ENCODE measurements around the gene HOXD1.

The HOXD1 gene

GRCh38 chr2:176161825-176162626 is 26.4 kb upstream of the HOXD1 start:
- no peak for TF ChIP-seq POLR2AphosphoS5 (IDR thresholded peaks at IDR 0.05; ENCODE audit: low read depth, low read length)
- TF ChIP-seq TAF1 (IDR thresholded peaks at IDR 0.05; ENCODE audit: borderline replicate concordance, insufficient read depth, low read length) = no peak
- no peak for TF ChIP-seq SIN3A (IDR thresholded peaks at IDR 0.05; ENCODE audit: borderline replicate concordance, insufficient read depth, low read length)
- no peak for TF ChIP-seq FOXP2 (optimal IDR thresholded peaks at IDR 0.05; ENCODE audit: borderline replicate concordance, extremely low read depth, extremely low read length, insufficient read depth)
- TF ChIP-seq, protein P1, sequence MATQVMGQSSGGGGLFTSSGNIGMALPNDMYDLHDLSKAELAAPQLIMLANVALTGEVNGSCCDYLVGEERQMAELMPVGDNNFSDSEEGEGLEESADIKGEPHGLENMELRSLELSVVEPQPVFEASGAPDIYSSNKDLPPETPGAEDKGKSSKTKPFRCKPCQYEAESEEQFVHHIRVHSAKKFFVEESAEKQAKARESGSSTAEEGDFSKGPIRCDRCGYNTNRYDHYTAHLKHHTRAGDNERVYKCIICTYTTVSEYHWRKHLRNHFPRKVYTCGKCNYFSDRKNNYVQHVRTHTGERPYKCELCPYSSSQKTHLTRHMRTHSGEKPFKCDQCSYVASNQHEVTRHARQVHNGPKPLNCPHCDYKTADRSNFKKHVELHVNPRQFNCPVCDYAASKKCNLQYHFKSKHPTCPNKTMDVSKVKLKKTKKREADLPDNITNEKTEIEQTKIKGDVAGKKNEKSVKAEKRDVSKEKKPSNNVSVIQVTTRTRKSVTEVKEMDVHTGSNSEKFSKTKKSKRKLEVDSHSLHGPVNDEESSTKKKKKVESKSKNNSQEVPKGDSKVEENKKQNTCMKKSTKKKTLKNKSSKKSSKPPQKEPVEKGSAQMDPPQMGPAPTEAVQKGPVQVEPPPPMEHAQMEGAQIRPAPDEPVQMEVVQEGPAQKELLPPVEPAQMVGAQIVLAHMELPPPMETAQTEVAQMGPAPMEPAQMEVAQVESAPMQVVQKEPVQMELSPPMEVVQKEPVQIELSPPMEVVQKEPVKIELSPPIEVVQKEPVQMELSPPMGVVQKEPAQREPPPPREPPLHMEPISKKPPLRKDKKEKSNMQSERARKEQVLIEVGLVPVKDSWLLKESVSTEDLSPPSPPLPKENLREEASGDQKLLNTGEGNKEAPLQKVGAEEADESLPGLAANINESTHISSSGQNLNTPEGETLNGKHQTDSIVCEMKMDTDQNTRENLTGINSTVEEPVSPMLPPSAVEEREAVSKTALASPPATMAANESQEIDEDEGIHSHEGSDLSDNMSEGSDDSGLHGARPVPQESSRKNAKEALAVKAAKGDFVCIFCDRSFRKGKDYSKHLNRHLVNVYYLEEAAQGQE (IDR thresholded peaks at IDR 0.05; ENCODE audit: insufficient read depth in 1 of 2, low read depth in 2 of 2, low read length in 2 of 2) = no peak

GRCh38 chr2:176162911-176163671 is 25.4 kb upstream of the HOXD1 start:
- TF ChIP-seq POLR2AphosphoS5 (IDR thresholded peaks at IDR 0.05; ENCODE audit: low read depth, low read length) = no peak
- TF ChIP-seq FOXP2 (optimal IDR thresholded peaks at IDR 0.05; ENCODE audit: borderline replicate concordance, extremely low read depth, extremely low read length, insufficient read depth) = no peak
- TF ChIP-seq, protein P1 (IDR thresholded peaks at IDR 0.05; ENCODE audit: insufficient read depth in 1 of 2, low read depth in 2 of 2, low read length in 2 of 2) = no peak
- no peak for TF ChIP-seq SIN3A (IDR thresholded peaks at IDR 0.05; ENCODE audit: borderline replicate concordance, insufficient read depth, low read length)
- no peak for TF ChIP-seq TAF1 (IDR thresholded peaks at IDR 0.05; ENCODE audit: borderline replicate concordance, insufficient read depth, low read length)

- no peak for TF ChIP-seq TAF1 (IDR thresholded peaks at IDR 0.05; ENCODE audit: borderline replicate concordance, insufficient read depth, low read length)
- TF ChIP-seq SIN3A (IDR thresholded peaks at IDR 0.05; ENCODE audit: borderline replicate concordance, insufficient read depth, low read length) = no peak
- TF ChIP-seq POLR2AphosphoS5 (IDR thresholded peaks at IDR 0.05; ENCODE audit: low read depth, low read length) = no peak
- TF ChIP-seq FOXP2 (optimal IDR thresholded peaks at IDR 0.05; ENCODE audit: borderline replicate concordance, extremely low read depth, extremely low read length, insufficient read depth) = no peak
- TF ChIP-seq, protein P1 (IDR thresholded peaks at IDR 0.05; ENCODE audit: insufficient read depth in 1 of 2, low read depth in 2 of 2, low read length in 2 of 2) = no peak
Observed at GRCh38 chr2:176163672-176164056, 24.8 kb upstream of the HOXD1 start.

DNA sequence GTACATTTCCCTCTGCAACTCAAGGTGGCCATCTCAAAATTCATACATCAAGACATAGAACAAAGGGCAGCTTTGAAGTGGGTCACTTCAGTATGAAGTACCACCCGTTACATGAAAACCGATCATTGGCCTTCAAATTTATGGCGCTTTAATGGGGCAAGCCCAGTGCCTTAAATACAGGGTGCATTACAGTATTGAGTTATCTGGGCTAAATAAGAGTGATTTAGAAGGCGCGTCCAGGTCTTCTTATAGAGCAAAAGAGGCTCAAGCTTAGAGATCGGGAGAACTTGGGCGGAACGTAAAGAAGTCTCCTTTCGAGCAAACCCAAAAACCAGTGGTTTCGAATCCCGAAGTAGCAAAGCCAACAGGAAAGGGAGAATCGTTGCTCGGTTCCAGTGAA is 24.3 kb upstream of the HOXD1 start:
- TF ChIP-seq TAF1 (IDR thresholded peaks at IDR 0.05; ENCODE audit: borderline replicate concordance, insufficient read depth, low read length) (no peak), FOXP2 (optimal IDR thresholded peaks at IDR 0.05; ENCODE audit: borderline replicate concordance, extremely low read depth, extremely low read length, insufficient read depth) (no peak), SIN3A (IDR thresholded peaks at IDR 0.05; ENCODE audit: borderline replicate concordance, insufficient read depth, low read length) (no peak), POLR2AphosphoS5 (IDR thresholded peaks at IDR 0.05; ENCODE audit: low read depth, low read length) (no peak)
- TF ChIP-seq, protein P1 (IDR thresholded peaks at IDR 0.05; ENCODE audit: insufficient read depth in 1 of 2, low read depth in 2 of 2, low read length in 2 of 2) = no peak

Measured in PFSK-1 (cell line).